Spinal cord (tissue), 10 donors: ENCODE measurements around the gene SPSB1. TPM values are rescaled to one million over a fixed set of nuclear protein-coding genes. Genes with fewer than 3 reads are reported as not detected.

ENCODE experiments used
- DNase-seq, 6 donors: peaks; one replicate each; pipeline versions ENCODE4 v3.0.0 to v3.0.0-alpha.2; 2013 to 2015; ENCODE audit warnings: low spot score in 6 of 6, low read depth in 4 of 6
- H3K27ac ChIP-seq: one replicate; pipeline ENCODE4 v1.5.1; 2013; ENCODE audit warnings: low read depth, low read length, control low read depth
- H3K27me3 ChIP-seq: one replicate; pipeline ENCODE4 v1.6.1; 2013; ENCODE audit warnings: low read length; ENCODE audit not compliant: control insufficient read depth, insufficient read depth
- H3K36me3 ChIP-seq: one replicate; pipeline ENCODE4 v1.6.1; 2013; ENCODE audit warnings: low read length; ENCODE audit not compliant: control insufficient read depth, insufficient read depth
- H3K4me1 ChIP-seq: one replicate; pipeline ENCODE4 v1.6.1; 2013; ENCODE audit warnings: low read length; ENCODE audit not compliant: control insufficient read depth, insufficient read depth
- H3K4me3 ChIP-seq: one replicate; pipeline ENCODE4 v1.5.1; 2013; ENCODE audit warnings: low read depth, low read length, control low read depth
- H3K9me3 ChIP-seq: one replicate; pipeline ENCODE4 v1.6.1; 2013; ENCODE audit warnings: low read length; ENCODE audit not compliant: control insufficient read depth, insufficient read depth
- WGBS: methylation state at CpG from one replicate; pipeline ENCODE4 v1.1.5; 2013; ENCODE audit warnings: missing lambda C conversion rate; ENCODE audit not compliant: insufficient coverage; 5-methylcytosine and 5-hydroxymethylcytosine counted together
- polyA plus RNA-seq, 2 donors: library from polyadenylated mRNA; unstranded; fragments of 120-200 nt; gene quantifications; one replicate each; pipeline ENCODE4 v1.2.1, GENCODE V29; 2013; ENCODE audit not compliant: insufficient read length in 2 of 2
- total RNA-seq, 2 donors: library from RNA; depleted of rRNA in 1 of 2; stranded (reverse); fragments of 120-200 nt in 1 of 2; fragments of >200 nt in 1 of 2; gene quantifications; one replicate each; pipeline versions ENCODE4 v1.2.3 to v1.2.4, GENCODE V29; 2013 to 2014
- donor health status: healthy.

The SPSB1 gene
- total and polyA plus RNA-seq, 4 donors: 6.9 to 17.4 (median 12.8) TPM

- Histone ChIP-seq H3K36me3 (no peaks in the 10 kb centered on the region), H3K4me3 (no peak overlapping the region), H3K27ac (no peak overlapping the region), H3K4me1 (peaks cover 6% of the 10 kb centered on the region), H3K9me3 (no peaks in the 10 kb centered on the region), H3K27me3 (no peaks in the 10 kb centered on the region)
- WGBS: 89% methylated on average over 3 of the region's 7 CpGs
- no peak for DNase-seq
Measured at GRCh38 chr1:9418851-9419250, 126.2 kb downstream of the SPSB1 start.

Other genes with a start within 250 kb of the SPSB1 start
- gene SLC2A5, start 223.3 kb upstream of the SPSB1 start, total RNA-seq: 10 to 100 TPM in 1 of 2 donors, 1 to 10 TPM in 1; 5.2 to 12.9 TPM
- gene SLC2A5, start 223.3 kb upstream of the SPSB1 start, polyA plus RNA-seq: 1 to 10 TPM; 4.9 to 6.2 TPM
- gene GPR157, start 163.8 kb upstream of the SPSB1 start, total RNA-seq: 1 to 10 TPM; 1.7 to 2.4 TPM
- 1 to 10 TPM in 1 of 2 donors, under 1 TPM in 1; 0.44 to 1.4 TPM for gene GPR157, start 163.8 kb upstream of the SPSB1 start, polyA plus RNA-seq
- gene H6PD, start 58.1 kb upstream of the SPSB1 start, total RNA-seq: 10 to 100 TPM; 15.7 to 20.2 TPM
- gene H6PD, start 58.1 kb upstream of the SPSB1 start, polyA plus RNA-seq: 10 to 100 TPM; 15.2 to 22.1 TPM
- gene SLC25A33, start 246.6 kb downstream of the SPSB1 start, total RNA-seq: 10 to 100 TPM in 1 of 2 donors, 1 to 10 TPM in 1; 7.5 to 12.1 TPM
- 1 to 10 TPM; 7.8 to 9.1 TPM for gene SLC25A33, start 246.6 kb downstream of the SPSB1 start, polyA plus RNA-seq